GM21381 (cell line): ENCODE data around the gene CCL11.

Source experiments
- ATAC-seq: cut with Tn5 transposase; IDR thresholded peaks from one replicate; pipeline ENCODE4 v1.9.1; 2021; ENCODE audit warnings: mild to moderate bottlenecking, moderate library complexity; ENCODE audit not compliant: unreplicated experiment

Gene CCL11

DNA sequence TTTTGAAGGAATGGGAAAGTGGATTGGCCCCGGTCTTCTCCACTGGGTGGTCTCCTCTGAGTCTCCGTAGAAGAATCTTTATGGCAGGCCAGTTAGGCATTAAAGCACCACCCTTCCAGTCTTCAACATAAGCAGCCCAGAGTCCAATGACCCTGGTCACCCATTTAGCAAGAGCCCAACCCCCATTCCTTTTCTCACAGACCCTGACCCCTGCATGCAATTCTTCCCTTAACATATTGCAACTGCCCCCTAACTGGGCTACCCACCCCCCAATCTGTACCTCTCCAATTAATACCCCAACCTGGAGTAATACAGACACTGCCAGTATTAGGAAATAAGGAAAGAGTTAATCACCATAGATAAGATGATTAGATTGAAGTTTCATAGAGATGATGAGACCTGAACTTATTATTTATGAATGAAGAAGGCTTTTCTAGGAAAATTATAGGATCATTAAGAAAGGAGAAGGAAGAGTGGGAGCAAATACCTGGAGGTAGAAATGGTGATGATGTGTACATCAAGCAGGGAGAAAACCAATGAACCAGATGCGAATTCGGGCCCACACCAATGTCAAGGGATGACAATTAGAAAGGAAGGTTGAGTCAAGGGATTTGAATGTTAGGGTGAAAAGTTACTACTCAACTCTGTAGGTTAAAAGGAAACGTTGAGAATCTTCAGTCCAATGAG, 28.1 kb upstream of the CCL11 start:
- ATAC-seq: no peak

DNA sequence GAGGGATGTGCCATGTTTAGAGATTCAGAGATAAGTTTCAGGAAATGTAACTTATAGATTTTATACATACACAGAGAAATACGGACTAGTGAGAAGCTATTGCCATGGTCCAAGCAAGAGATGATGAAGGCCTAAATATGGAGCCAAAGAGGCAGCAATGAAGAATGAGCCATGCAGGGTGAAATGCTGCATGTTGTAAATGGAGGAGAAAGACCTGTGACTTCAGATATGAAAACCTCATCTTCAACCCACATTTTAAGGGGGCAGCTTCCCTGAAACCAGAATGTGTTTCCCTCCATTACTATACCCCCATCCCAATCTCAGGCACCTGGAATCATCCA, 27.6 kb upstream of the CCL11 start:
- no peak for ATAC-seq

DNA sequence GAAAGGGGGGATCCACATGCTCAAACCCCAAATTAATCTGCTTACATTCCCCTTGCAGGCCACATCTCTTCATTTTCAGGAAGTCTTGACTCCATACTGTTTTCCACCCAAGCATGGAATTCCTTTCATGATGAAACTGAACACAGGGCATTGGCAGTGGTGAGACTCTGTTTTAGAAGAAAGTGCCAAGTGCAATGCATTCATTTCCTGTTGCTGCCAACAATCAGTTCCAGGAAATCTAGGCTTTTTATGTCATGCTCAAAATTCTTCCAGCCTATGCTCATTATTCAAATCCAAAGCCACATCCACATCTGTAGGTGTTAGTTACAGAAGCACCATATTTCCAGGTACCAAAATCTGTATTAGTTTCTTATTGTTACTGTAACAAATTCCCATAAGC, 26.4 kb upstream of the CCL11 start:
- no peak for ATAC-seq

DNA sequence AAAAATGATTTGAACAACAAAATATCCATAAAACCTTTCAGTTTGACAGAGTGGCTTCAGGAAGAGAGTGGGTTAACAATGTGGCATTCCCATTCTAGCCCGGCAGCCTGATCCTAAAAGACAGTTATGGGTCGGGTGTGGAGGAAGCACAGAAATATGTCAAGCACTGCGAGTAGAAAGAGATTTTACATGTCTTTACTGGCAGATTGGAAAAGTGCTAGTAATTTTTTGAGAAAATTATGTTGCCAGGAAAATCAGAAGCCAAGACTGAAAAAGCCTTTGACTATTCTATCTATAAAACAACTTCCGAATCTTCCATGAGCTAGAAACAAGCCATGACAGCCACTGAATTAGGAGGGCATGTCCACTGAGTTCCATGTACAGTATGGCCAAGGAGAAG, 24.7 kb upstream of the CCL11 start:
- no peak for ATAC-seq

DNA sequence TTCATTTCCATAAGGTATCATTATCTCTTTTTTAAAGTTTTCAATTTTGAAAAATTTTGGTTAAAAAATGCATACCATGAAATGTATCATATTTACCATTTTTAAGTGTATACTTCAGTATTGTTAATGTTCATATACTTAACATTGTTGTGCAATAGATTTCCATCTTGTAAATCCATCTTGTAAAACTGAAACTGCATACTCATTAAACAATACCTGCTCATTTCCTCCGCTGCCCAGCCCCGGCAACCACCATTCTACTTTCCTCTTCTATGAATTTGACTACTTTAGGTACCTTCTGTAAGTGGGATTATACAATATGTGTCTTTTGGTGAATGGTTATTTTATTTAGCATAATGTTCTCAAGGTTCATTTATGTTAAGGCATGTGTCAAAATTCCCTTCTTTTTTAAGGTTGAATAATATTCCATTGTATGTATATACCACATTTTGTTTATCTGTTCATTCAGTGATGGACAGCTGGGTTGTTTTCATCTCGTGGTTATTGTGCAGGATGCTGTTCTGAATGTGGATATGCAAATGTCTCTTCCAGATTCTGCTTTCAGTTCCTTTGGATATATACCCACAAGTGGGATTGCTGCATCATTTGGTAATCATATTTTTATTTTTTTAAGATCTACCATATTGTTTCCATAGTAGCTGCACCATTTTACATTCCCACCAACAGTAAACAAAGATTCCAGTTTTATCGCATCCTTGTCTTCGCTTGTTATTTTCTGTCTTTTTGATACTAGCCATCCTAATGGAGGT, 23.8 kb upstream of the CCL11 start:
- no peak for ATAC-seq

DNA sequence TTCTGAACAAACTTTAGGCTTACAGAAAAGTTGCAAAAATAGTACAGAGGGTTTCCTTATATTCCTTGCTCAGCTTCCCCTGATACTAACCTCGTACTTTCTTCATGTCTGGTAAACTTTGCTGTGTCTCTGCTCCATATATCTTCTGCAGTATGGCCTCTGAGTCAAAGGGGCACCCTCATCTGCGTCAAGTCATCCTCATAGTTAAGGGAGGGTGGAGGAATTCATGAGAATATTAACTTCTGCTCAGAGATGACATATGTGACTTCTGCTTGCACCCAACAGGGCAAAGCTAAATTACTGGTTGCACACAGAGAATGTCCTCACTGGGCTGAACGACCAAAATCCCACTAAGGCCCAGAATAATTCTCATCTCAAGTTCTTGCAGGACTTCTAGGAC, 19.8 kb upstream of the CCL11 start:
- no peak for ATAC-seq

DNA sequence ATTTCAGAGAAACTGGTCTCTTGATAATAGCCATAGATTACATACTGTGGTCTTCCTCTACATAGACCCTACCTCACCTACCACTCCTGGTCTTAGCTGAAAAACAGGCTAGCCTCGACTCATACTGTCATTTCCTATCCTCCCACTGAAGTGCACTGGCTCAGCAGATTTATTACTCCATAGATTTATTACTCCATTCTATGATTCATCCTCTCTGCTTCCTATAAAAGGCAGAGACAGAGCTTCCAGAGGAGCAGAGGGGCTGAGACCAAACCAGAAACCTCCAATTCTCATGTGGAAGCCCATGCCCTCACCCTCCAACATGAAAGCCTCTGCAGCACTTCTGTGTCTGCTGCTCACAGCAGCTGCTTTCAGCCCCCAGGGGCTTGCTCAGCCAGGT, 15.6 kb upstream of the CCL11 start, which contains the start of gene CCL7:
Gene CCL7 (plus strand): TSS at position 253 of the 400 bp plus-strand sequence. CDS start 70 bp downstream, at position 323.
- ATAC-seq: no peak

DNA sequence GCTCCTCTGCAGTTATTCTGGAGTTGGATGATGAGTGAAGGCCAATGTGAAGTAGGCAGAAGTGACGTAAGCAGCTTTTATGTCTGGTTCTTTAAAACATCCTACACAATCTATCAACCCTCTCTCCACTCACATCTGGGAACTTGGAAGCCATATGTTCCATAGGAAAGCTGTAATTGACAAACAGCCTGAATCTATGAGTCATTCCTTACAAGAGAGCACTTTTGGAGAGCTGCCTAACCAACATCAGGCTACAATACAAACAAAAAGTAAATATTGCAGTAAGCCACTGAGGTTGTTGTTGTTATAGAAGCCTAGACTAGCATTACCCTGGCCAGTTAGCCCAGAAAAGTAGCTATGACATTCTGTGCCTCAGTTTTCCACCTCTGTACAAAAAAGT, 9.7 kb upstream of the CCL11 start:
- ATAC-seq: no peak

DNA sequence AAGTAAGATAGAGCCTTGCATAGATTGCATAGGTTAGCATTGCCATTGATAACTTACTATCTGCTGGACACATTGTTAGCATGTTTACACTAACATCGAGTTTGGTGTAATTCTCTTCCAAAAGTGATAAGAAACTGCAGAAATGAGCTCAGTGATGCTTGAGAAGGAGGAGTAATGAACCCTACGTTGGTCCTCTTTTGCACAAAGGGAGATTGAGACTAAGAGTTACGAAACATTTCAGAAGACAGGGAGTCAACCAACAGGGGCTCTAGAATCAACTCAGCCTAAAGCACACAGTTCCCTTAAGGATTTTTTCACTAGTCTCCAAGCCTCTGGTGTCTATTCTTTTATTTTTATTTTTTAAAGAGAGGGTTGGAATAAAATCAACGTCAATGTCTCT, 8.7 kb upstream of the CCL11 start:
- ATAC-seq: no peak

DNA sequence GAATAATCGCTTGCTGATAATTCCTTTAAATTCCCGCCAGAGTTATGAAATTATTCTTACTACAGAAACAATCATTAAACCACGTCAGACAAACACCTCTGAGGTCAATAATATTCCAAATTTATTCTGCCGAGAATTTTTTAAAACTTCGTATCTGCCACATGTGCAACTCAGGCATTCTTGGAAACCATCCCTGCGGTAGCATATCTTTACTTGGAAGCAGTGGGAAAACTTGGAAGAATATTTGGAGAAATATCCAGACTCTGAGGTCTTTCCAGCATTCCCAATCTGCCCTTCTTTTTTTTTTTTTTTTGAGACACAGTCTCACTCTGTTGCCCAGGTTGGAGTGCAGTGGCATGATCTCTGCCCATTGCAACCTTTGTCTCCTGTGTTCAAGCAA, 2.0 kb upstream of the CCL11 start:
- ATAC-seq: no peak

DNA sequence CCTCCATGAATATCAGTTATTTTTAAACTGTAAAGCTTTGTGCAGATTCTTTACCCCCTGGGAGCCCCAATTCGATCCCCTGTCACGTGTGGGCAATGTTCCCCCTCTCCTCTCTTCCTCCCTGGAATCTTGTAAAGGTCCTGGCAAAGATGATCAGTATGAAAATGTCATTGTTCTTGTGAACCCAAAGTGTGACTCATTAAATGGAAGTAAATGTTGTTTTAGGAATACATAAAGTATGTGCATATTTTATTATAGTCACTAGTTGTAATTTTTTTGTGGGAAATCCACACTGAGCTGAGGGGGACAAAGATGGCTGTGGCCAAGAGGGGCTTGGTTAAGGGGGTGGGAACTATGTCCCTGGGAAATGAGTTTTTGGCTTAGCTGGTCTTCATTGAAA, 2.3 kb downstream of the CCL11 start:
- no peak for ATAC-seq

DNA sequence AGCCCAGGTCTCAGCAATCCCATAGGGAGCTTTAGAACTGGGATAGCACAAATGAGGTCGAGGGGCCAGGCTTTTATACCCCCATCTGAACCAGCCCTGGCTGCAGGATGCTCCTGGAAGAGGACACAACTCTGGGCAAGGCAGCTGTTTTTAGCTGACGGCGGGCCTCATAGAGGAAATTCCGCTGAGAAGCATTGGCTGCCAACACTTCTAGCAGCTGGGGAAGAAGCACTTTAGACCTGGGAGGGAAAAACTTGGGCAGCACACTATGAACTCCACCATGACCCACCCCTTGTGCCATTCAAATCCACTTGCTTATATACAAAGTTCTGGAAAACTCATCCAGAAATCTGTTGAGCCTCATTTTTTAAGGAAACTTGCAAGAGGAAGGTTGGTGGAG, 5.0 kb downstream of the CCL11 start:
- ATAC-seq: no peak

DNA sequence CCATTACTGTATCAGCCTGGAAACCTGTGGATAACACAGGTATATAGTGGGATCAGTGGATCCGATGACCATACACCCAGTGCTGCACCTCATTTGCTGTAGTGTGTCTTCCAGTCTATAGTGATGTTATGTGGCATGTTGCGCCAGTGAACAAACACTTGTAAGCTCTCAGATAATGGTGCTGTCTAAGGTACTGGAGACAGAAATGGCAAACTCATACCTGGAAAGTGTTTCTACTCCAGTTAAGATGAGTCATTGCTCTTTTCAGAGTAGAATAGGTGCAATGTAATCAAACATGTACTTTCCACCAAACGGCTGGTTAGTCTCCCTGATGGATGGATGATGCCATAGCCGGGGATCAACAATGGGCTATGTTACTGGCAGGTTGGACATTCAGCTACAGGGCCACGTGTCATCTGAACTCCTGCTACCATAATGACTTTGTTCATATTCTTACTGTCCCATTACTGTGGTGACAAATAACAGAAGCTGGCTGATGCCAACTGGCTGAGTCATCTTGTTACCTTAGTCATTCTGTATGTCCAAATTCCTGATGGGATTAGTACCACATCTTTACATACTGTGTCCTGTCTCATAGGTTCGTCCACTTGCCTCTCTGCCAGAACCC, 6.3 kb downstream of the CCL11 start:
- no peak for ATAC-seq

DNA sequence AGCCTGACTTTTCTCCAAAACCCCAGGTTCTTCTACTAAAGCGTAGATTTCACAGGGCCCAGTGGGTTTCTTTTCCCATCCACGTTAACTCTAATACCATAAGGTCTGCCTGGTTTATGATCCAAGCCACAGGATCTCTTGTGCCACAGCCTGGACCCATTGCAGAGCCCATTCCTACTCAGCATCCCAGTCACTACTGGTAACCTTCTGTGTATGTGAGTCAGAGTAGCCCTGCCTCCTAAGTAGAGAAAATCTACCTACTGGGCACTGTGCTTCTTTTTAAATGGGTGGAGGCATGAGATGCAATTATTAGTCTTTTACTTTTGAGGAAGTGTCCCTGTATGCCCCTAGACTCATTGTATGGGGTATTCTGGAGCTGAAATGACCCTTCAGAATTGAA, 13.5 kb downstream of the CCL11 start:
- ATAC-seq: no peak

DNA sequence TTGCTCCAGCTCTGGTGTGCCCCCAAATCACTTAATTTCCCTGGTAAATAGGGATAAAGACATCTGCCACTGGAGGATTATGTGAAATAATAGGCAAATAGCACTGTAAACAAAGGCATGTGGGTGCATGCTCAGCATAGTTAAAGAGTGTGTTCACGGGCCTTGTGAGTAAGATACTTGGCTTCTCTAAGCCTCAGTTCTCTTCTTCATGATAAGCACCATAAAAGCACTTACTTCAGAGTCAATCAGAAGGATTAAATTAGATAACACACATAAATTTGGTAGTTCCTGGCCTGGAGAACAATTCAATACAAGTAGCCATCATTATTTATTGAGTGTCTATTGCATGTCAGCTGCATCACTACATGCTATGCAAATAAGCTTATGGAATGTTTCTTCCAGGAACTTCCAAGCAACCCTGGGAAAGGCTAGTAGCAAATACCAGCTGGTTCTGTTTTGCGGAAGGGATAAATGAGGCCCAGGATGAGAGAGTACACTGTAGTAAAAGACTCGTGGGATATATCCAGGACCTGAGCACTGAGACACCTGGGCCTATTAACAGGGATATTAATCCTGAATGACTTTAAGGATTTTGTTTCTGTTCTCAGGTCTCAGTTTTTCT, 14.5 kb downstream of the CCL11 start:
- ATAC-seq: no peak

DNA sequence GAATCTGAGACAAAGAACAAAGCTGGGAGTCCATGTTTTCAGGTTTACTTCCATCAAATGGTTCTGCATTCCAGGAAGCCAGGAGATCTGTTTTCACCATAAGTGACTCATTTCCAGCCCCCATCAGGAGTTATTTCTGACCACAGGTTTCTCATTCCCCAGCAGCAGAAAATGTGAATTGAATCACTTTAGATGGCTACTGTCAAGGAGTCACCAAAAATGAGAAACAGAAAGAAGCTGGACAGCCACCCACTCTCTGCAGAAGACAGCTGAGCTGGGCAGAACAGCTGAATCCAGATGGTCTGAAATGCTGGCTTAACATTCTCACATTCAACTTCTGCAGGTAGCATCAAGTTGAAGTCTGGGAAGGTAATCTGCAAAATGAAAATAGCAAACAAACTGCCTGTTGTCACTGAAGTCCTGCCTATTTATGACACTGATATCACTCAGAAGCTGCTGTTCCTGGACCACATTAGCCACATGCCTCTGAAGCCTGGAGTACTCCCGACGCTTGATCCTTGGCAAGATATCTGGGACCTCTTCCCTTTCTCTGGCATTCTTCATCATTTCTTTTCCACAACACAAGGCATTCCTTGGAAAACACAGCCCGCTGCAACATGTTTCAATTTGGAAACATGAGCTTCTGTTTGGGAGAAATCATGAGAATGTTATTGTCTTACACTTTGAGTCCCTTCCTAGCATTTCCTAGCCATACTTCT, 15.3 kb downstream of the CCL11 start:
- ATAC-seq: no peak

DNA sequence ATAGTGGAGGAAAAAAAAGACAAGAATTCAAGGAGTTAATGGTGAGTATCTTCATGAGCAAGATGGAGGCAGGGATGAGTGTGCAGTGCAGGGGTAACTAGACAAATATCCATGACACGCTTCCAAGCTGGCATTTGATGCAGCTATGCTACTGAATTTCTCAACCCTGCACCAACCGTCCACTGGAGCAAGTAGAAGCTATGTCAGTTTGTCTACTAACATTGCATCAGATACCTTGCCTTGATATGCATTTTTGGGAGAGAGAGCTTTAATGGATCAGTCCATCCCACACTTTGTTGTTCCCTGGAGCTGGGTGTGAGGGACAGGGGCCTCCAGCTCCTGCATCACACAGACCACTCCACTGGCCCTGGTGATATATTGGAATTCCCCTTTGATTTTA, 16.4 kb downstream of the CCL11 start:
- ATAC-seq: no peak

DNA sequence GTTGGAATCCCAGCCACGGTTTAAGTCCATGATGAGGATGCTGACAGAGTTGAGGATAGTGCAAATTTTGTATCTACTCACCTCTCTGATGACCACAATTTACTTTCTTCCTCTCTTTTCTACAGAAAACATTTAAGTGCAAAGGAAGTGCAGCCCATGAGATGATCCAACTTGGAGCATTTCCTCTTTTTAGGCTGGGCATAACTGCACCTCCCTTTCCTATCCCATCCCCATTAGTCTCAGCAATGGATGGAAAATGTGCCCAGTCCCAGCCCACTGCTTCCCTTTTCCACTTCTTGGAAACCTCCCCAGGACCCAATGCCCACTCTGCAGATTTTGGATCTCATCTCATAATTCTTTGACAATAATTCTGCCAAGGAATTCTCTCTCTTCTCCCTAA, 17.1 kb downstream of the CCL11 start:
- ATAC-seq: no peak

DNA sequence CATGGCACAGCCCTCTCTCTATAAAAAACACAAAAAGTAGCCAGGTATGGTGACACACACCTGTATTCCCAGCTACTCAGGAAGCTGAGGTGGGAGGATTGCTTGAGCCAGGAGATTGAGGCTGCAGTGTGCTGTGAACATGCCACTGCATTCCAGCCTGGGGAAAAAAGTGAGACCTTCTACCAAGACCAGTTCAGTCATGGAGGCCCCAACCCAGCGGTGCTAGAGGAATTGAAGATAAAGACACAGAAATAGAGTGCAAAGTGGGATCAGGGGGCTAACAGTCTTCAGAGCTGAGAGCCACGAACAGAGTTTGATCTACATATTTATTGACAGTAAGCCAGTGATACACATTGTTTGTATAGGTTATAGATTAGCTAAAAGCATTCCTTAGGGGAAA, 18.1 kb downstream of the CCL11 start:
- no peak for ATAC-seq

DNA sequence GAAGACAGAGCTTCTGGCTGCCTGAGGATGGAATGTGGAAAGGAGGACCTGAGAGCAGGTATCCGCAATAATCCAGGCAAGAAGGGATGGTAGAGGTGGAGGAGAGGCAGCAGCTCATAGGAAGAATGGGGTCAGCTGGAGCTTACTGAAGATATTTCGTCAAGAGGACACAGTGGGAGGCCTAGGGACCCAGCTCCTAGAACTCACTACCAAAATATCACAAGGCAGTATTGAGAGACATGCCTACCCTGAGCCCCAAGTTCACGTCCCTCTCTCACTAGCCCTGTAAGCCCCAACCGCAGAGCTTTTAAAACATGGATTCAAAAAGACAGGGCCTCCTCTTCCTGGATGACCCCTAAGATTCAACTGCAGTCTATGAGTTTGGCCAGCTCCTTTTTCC, 19.5 kb downstream of the CCL11 start:
- no peak for ATAC-seq

DNA sequence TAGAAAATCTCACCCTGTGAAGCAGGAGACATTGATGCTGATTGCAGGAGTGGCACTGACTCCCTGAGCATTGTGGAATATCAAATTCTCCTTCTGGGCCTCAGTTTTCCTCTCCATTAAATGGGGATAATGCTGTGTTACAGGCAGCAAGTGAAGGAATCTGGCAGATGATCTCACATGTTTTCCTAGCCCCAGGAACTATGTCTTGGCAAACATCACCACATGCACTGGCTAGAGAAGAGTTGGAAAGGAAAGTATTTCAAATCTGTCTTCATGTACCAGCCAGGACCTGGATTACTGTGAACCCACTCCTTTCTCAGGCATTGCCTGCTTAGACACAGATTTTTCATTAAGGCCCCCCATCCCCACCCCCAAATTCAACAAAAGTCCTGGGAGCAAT, 20.1 kb downstream of the CCL11 start:
- no peak for ATAC-seq
